Fibroblast of lung (primary cell): ENCODE results near the gene AFTPH. TPM values are rescaled to one million over a fixed set of nuclear protein-coding genes. Genes with fewer than 3 reads are reported as not detected.

Experiments used
- DNase-seq, 2 donors: peaks; one replicate each; pipeline versions ENCODE4 v3.0.0 to v3.0.0-alpha.2; 2010; ENCODE audit warnings: low read depth in 2 of 2
- H2AFZ ChIP-seq: 2 replicates; pipeline ENCODE4 v1.5.1; 2012; ENCODE audit warnings: low read length, control low read depth, inconsistent platforms
- H3K27ac ChIP-seq: 2 replicates; pipeline ENCODE4 v1.5.1; 2011; ENCODE audit warnings: low read length, control low read depth; ENCODE audit not compliant: insufficient read depth
- H3K27me3 ChIP-seq: 2 replicates; pipeline ENCODE4 v1.5.1; 2011; ENCODE audit warnings: mild to moderate bottlenecking, low read length; ENCODE audit not compliant: control insufficient read depth, insufficient read depth
- H3K36me3 ChIP-seq: 2 replicates; pipeline ENCODE4 v1.5.1; 2011; ENCODE audit warnings: low read length; ENCODE audit not compliant: control insufficient read depth, insufficient read depth
- H3K4me1 ChIP-seq: 2 replicates; pipeline ENCODE4 v1.5.1; 2011; ENCODE audit warnings: low read length; ENCODE audit not compliant: control insufficient read depth, insufficient read depth; ENCODE audit errors: extremely low read depth
- H3K4me2 ChIP-seq: 2 replicates; pipeline ENCODE4 v1.5.1; 2011; ENCODE audit warnings: low read length, control low read depth; ENCODE audit not compliant: insufficient read depth; ENCODE audit errors: extremely low read depth
- H3K4me3 ChIP-seq, 4 experiments: fragments of 200-600 bp in 1 of 4; sonication (generic) in 1 of 4; replicated peaks in 1 of 4; 2 replicates each; pipeline ENCODE4 v1.5.1; 2011 to 2016; ENCODE audit warnings: low read length in 4 of 4, low read depth in 3 of 4, mild to moderate bottlenecking in 3 of 4, control low read depth in 2 of 4, inconsistent platforms in 1 of 4, mixed read lengths in 1 of 4; ENCODE audit not compliant: insufficient read depth in 1 of 4; ENCODE audit errors: control extremely low read depth in 1 of 4
- H3K79me2 ChIP-seq: 2 replicates; pipeline ENCODE4 v1.5.1; 2012; ENCODE audit warnings: mild to moderate bottlenecking, low read length, inconsistent platforms; ENCODE audit not compliant: control insufficient read depth, insufficient read depth
- H3K9ac ChIP-seq: 2 replicates; pipeline ENCODE4 v1.5.1; 2011; ENCODE audit warnings: mild to moderate bottlenecking, low read length, control low read depth; ENCODE audit not compliant: insufficient read depth
- H3K9me3 ChIP-seq: 2 replicates; pipeline ENCODE4 v1.5.1; 2012; ENCODE audit warnings: low read depth, low read length; ENCODE audit not compliant: control insufficient read depth, insufficient read depth
- H4K20me1 ChIP-seq: 2 replicates; pipeline ENCODE4 v1.5.1; 2011; ENCODE audit warnings: low read length; ENCODE audit not compliant: control insufficient read depth, insufficient read depth; ENCODE audit errors: extremely low read depth
- EZH2 ChIP-seq: IDR thresholded peaks from 2 replicates; pipeline ENCODE4 v1.5.1; 2012; ENCODE audit warnings: low read length, control low read depth, mild to moderate bottlenecking; ENCODE audit errors: missing control alignments
- polyA plus RNA-seq, 2 donors: library from polyadenylated mRNA; depleted of rRNA in 1 of 2; stranded (reverse) in 1 of 2; unstranded in 1 of 2; fragments of >200 nt; gene quantifications; 2 replicates each; pipeline ENCODE4 v1.2.1, GENCODE V29; 2011 to 2012; ENCODE audit warnings: missing spikeins in 1 of 2
- total RNA-seq: library from RNA; depleted of rRNA; stranded (reverse); fragments of >200 nt; gene quantifications from 2 replicates; pipeline ENCODE4 v1.2.1, GENCODE V29; 2014
- TF ChIP-seq, protein P1 (sequence below), 2 donors: IDR thresholded peaks in 1 of 2; conservative IDR thresholded peaks in 1 of 2; 1 replicate in 1 of 2; 2 replicates in 1 of 2; pipeline ENCODE4 v1.5.1; 2011 to 2012; ENCODE audit warnings: low read length in 2 of 2, control low read depth in 1 of 2, inconsistent platforms in 1 of 2, low read depth in 1 of 2, mild to moderate bottlenecking in 1 of 2

AFTPH gene
- total and polyA plus RNA-seq, 2 donors (not counting 1 experiment from before 2014, with no cell fraction given): 15.8 to 43.3 TPM

DNA sequence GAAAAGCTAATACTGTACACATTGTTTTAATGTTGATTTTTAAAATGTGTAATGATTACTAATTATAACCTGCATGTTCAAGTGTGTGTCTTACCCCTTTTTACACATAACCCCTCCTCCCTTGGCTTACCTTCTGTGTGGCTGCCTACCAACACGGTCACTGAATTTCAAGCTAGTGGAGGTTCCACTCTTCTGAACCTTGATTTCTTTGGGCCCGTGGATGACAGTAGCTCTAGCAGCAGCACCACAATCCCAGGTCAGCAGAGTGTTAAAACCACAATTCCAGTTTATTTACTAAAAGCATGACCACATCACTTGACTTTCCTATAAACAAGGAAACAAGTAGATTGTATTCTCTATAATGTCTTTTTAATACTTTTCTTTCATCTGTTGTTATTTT, 56.9 kb downstream of the AFTPH start:
- H4K20me1 ChIP-seq: no peaks in the 10 kb centered on the region
- no peak for DNase-seq
- no peak overlapping the region for H3K9ac ChIP-seq
- TF ChIP-seq, protein P1, sequence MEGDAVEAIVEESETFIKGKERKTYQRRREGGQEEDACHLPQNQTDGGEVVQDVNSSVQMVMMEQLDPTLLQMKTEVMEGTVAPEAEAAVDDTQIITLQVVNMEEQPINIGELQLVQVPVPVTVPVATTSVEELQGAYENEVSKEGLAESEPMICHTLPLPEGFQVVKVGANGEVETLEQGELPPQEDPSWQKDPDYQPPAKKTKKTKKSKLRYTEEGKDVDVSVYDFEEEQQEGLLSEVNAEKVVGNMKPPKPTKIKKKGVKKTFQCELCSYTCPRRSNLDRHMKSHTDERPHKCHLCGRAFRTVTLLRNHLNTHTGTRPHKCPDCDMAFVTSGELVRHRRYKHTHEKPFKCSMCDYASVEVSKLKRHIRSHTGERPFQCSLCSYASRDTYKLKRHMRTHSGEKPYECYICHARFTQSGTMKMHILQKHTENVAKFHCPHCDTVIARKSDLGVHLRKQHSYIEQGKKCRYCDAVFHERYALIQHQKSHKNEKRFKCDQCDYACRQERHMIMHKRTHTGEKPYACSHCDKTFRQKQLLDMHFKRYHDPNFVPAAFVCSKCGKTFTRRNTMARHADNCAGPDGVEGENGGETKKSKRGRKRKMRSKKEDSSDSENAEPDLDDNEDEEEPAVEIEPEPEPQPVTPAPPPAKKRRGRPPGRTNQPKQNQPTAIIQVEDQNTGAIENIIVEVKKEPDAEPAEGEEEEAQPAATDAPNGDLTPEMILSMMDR (conservative IDR thresholded peaks at IDR 0.05 in 1 of 2, IDR thresholded peaks at IDR 0.05 in 1 of 2; ENCODE audit: low read depth in 1 of 2, low read length in 2 of 2): no peak
- no peak for TF ChIP-seq EZH2
- no peaks in the 10 kb centered on the region for H3K9me3 ChIP-seq
- H3K79me2 ChIP-seq: no peaks in the 10 kb centered on the region
- H2AFZ ChIP-seq: no peak overlapping the region
- H3K4me1 ChIP-seq: no peaks in the 10 kb centered on the region
- no peak overlapping the region for H3K27ac ChIP-seq
- H3K36me3 ChIP-seq: no peaks in the 10 kb centered on the region
- no peak overlapping the region for H3K4me2 ChIP-seq
- no peak overlapping the region for H3K4me3 ChIP-seq
- no peaks in the 10 kb centered on the region for H3K27me3 ChIP-seq

DNA sequence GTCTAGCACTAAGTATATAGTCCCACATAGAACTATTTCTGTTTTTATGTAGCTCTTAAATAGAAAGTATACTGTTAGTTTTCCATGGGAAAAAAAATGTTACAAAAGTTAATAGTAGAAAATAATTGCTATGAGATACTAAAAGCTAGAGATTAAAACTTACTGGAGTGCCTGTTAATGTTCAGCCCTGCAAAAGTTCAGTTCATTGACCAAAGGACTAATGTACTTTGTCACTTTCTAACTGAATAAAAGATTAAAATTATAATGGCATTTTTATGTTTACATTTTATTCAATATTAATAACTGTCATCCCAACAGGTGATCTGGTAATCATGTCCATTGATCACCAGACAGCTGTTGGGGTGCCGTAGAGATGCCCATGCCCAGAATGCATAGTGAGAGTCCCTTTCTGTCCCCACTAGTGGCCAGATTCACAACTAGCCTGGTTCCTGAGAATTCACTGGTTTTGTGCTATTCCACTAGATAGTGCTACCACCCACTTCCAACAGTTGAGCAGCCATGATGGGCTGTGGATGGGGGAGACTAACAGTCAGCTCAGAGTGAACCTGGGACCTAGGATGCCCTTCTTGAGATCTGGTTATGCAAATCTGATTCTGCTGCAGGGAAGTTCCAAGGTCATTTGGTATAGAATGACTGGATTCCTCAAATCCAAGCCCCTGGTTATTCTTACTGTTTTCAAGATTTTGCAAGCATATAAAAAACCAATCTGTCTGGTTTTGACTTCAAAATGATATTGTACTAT, 57.8 kb downstream of the AFTPH start:
- H3K36me3 ChIP-seq: no peaks in the 10 kb centered on the region
- no peak overlapping the region for H3K4me3 ChIP-seq
- DNase-seq: no peak

DNA sequence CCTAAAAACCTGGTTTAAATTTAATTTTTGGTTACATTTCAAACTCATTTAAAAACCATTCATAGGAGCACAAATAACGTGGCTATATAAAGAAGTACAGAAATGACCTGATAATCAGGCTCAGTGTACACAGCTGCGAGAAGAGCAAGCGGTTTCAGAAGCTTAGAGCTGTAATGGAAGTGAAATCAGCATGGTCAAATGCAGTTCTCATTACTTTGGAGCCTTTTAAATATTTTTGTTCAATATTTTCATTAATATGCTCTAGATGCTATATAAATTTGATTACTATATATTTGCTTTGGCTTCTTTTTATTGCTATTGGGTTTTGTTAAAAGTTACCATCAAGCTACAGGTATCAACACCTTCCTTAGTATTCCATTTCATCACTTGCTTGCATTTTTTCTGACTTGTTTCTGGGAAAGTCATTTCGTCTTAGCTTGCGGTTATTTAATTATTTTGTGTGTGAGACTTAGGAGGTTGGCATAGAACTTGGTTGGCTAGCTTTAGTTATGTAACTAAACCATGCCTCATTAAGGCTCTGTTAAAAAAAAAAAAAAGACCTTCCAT, 58.7 kb downstream of the AFTPH start:
- no peak overlapping the region for H2AFZ ChIP-seq
- H3K27me3 ChIP-seq: no peaks in the 10 kb centered on the region
- H3K4me3 ChIP-seq: no peak overlapping the region
- H3K9ac ChIP-seq: no peak overlapping the region
- no peaks in the 10 kb centered on the region for H3K36me3 ChIP-seq
- H3K9me3 ChIP-seq: no peaks in the 10 kb centered on the region
- H3K4me2 ChIP-seq: no peak overlapping the region
- no peaks in the 10 kb centered on the region for H3K4me1 ChIP-seq
- no peak for DNase-seq
- no peak for TF ChIP-seq EZH2
- TF ChIP-seq, protein P1 (conservative IDR thresholded peaks at IDR 0.05 in 1 of 2, IDR thresholded peaks at IDR 0.05 in 1 of 2; ENCODE audit: low read depth in 1 of 2, low read length in 2 of 2): no peak
- no peaks in the 10 kb centered on the region for H3K79me2 ChIP-seq
- no peaks in the 10 kb centered on the region for H4K20me1 ChIP-seq
- H3K27ac ChIP-seq: no peak overlapping the region

More for the DNA sequence above, 57.8 kb downstream of the AFTPH start:
- Histone ChIP-seq H3K79me2 (no peaks in the 10 kb centered on the region), H3K4me2 (no peak overlapping the region), H3K27ac (no peak overlapping the region), H2AFZ (no peak overlapping the region), H4K20me1 (no peaks in the 10 kb centered on the region), H3K9ac (no peak overlapping the region), H3K27me3 (no peaks in the 10 kb centered on the region), H3K4me1 (no peaks in the 10 kb centered on the region), H3K9me3 (no peaks in the 10 kb centered on the region)
- TF ChIP-seq EZH2: no peak
- TF ChIP-seq, protein P1 (conservative IDR thresholded peaks at IDR 0.05 in 1 of 2, IDR thresholded peaks at IDR 0.05 in 1 of 2; ENCODE audit: low read depth in 1 of 2, low read length in 2 of 2): no peak
